Muscle layer of colon (tissue), 2 donors: Measurements from ENCODE around the gene PARP12.

Experiments used
- H3K27ac ChIP-seq: one replicate; pipeline ENCODE4 v1.7.0; 2013; ENCODE audit warnings: low read depth, mild to moderate bottlenecking, low read length, moderate library complexity
- H3K27me3 ChIP-seq, 2 donors: one replicate each; pipeline ENCODE4 v1.7.0; 2013; ENCODE audit warnings: low read length in 2 of 2, mild to moderate bottlenecking in 2 of 2; ENCODE audit not compliant: insufficient read depth in 2 of 2, control insufficient read depth in 1 of 2
- H3K36me3 ChIP-seq: one replicate; pipeline ENCODE4 v1.7.0; 2013; ENCODE audit warnings: mild to moderate bottlenecking, low read length; ENCODE audit not compliant: insufficient read depth
- H3K4me1 ChIP-seq: one replicate; pipeline ENCODE4 v1.7.0; 2013; ENCODE audit warnings: mild to moderate bottlenecking, low read length; ENCODE audit not compliant: insufficient read depth
- H3K4me3 ChIP-seq, 2 donors: one replicate each; pipeline ENCODE4 v1.7.0; 2013; ENCODE audit warnings: low read length in 2 of 2, low read depth in 1 of 2, mild to moderate bottlenecking in 1 of 2, moderate library complexity in 1 of 2
- H3K9ac ChIP-seq: one replicate; pipeline ENCODE4 v1.7.0; 2013; ENCODE audit warnings: low read length
- H3K9me3 ChIP-seq: one replicate; pipeline ENCODE4 v1.7.0; 2013; ENCODE audit warnings: mild to moderate bottlenecking, low read length
- donor health status: abdominal sarcoma.
- donor health status: Adenocarcinoma of cecum.

Gene PARP12

DNA sequence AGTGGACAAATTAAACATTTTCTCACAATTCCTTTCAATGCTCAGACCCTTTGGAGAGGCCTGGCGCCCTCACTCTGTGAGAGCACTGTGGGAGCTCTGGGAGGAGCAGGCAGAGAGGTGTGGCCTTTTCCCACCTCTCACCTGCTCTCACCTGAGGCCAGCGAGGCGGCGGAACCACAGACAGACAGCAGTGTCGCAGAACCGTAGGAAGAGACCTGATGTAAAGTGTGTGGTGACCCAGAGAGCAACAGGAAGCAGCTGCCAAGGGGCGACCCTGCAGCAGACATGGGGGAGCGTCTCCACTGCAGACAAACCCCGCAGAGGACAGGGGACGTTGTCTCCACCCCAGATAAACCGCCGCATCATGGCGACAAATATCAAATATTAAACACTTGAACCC is 15.6 kb upstream of the PARP12 start:
- Histone ChIP-seq H3K9ac (no peak overlapping the region), H3K36me3 (no peaks in the 10 kb centered on the region), H3K4me1 (no peaks in the 10 kb centered on the region), H3K4me3 (no peak overlapping the region), H3K9me3 (no peaks in the 10 kb centered on the region), H3K27me3 (no peaks in the 10 kb centered on the region), H3K27ac (no peak overlapping the region)

DNA sequence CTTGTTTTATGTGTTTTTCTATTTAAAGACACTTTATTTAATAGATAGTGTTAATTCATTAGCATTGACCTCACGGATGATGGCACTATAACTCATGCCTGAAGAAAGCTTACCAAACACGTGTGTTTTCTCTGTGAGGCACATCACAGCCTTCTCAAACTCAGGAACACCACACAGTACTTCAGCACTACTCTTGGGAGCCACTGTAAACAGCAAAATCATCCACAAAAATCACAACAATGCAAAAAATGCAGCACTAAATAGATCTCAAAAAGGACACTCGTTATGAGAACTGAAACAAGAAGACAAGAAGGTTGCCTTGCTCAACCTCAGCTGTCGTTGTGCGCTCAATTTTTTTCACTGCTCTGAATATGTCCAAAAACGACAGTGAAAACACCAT is 12.0 kb upstream of the PARP12 start:
- H3K9me3 ChIP-seq = no peaks in the 10 kb centered on the region
- H3K4me1 ChIP-seq = no peaks in the 10 kb centered on the region
- H3K27me3 ChIP-seq = no peaks in the 10 kb centered on the region
- H3K4me3 ChIP-seq = no peak overlapping the region
- H3K27ac ChIP-seq = no peak overlapping the region
- no peak overlapping the region for H3K9ac ChIP-seq
- no peaks in the 10 kb centered on the region for H3K36me3 ChIP-seq

DNA sequence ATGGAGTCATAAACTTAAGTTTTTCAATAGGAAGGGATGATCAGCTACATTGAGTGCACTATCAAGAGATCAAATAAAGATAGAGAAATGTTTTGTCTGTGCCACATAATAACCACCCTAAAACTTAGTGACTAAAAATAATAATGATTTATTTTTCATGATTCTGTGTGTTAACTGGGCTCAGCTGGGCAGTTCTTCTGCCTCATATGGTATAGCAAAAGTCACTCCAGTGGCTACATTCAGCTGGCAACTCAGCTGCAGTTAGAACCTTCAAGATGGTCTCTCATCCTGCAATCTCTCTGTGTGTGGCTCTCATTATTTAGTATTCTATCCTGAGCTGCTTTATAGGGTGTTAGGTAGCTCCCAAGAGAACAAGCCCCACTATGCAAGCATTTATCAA is 7.8 kb upstream of the PARP12 start:
- no peaks in the 10 kb centered on the region for H3K4me1 ChIP-seq
- no peak overlapping the region for H3K27ac ChIP-seq
- H3K9ac ChIP-seq = no peak overlapping the region
- H3K4me3 ChIP-seq = no peak overlapping the region
- H3K27me3 ChIP-seq = no peaks in the 10 kb centered on the region
- no peaks in the 10 kb centered on the region for H3K36me3 ChIP-seq
- H3K9me3 ChIP-seq = no peaks in the 10 kb centered on the region

DNA sequence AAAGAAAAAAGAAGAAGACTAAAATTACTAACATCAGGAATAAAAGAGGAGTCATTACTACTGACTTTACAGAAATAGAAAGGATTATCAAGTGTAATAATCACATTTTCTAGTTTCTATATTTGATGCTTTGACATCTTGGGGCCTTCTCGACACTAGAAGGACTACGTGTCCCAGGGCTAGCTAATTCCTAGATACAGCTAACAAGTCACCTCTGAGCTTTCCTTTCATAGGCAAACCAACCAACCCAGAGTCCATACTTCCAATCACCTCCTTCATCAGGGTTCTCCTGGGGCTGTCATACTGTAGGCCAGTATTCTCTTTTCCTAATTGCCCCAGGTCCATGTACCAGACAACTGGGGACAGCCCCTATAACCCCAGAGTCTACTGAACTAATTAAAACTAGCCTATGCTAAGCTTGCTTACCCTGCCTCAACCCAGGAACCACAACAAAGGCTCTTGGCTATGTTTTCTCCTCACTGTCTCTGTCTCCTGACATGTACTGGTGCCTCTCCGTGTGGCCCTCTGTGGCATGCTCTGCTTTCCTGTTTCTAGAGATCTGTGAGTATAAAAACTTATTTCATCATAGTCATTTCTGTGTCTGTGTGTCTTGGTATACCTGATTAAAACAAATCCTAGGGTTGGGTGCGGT is 6.7 kb upstream of the PARP12 start:
- H3K4me3 ChIP-seq = no peak overlapping the region
- no peaks in the 10 kb centered on the region for H3K9me3 ChIP-seq
- no peaks in the 10 kb centered on the region for H3K27me3 ChIP-seq
- no peaks in the 10 kb centered on the region for H3K36me3 ChIP-seq
- no peaks in the 10 kb centered on the region for H3K4me1 ChIP-seq
- H3K9ac ChIP-seq = no peak overlapping the region
- H3K27ac ChIP-seq = no peak overlapping the region

DNA sequence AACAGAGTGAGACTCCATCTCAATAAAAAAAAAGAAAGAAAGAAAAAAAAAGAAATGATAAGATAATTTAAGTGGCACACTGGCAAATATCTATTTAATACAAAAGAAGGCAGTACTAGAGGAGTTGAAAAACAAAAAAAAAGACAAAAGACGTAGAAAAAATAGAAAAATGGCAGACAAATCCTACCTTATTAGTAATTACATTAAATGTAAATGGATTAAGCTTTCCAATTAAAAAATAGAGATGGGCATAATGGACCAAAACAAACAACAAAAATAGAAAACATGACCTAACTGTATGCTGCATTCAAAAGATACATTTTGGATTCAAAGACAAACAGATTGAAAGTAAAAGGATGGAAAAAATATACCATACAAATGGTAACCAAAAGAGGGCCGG is 5.3 kb upstream of the PARP12 start:
- Histone ChIP-seq H3K4me3 (no peak overlapping the region), H3K4me1 (no peaks in the 10 kb centered on the region), H3K27me3 (no peaks in the 10 kb centered on the region), H3K9ac (no peak overlapping the region), H3K36me3 (no peaks in the 10 kb centered on the region), H3K27ac (no peak overlapping the region), H3K9me3 (no peaks in the 10 kb centered on the region)

DNA sequence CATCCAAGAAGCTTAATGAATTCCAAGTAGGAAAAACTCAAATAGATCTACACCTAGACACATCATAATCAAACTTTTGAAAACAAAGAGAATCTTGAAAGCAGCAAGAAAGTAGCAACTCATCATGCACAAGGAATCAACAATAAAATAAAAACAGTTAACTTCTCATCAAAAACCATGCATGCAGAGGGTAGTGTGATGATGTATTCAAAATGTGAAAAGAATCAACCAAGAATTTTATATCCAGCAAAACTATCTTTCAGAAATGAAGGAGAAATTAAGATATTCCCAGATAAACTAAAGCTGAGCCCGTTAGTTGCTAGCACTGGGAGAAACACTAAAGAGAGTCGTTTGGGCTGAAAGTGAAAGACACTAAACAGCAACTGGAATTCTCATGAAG is 4.3 kb upstream of the PARP12 start:
- Histone ChIP-seq H3K9ac (no peak overlapping the region), H3K9me3 (no peaks in the 10 kb centered on the region), H3K4me1 (no peaks in the 10 kb centered on the region), H3K27me3 (no peaks in the 10 kb centered on the region), H3K36me3 (no peaks in the 10 kb centered on the region), H3K4me3 (no peak overlapping the region), H3K27ac (no peak overlapping the region)

DNA sequence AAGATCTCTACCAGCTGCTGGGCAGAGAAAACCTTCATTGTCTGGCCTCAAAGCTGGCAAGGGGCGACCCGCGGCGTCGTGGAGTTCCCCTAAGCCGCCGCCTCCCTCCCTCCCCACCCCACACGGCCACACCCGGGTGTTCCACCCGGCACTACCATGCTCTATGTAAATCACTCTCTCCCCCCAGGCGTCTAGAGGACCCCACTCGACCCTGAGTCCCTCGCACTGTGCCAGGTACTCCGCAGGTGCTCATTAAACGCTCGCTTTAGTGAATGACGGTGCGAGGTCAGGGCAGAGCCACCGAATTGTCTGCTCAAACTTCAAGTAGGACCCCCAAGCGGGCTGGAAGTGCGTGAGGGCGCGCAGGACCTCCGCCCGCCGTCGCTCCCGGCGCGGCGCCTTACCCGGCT is 628 bp downstream of the PARP12 start:
- H3K9ac ChIP-seq = peak overlapping the region; percentile 60
- no peaks in the 10 kb centered on the region for H3K9me3 ChIP-seq
- no peaks in the 10 kb centered on the region for H3K36me3 ChIP-seq
- no peaks in the 10 kb centered on the region for H3K27me3 ChIP-seq
- peak overlapping the region; percentile 63 to 81 for H3K4me3 ChIP-seq
- peak overlapping the region; percentile 77 for H3K27ac ChIP-seq
- peaks cover 24% of the 10 kb centered on the region for H3K4me1 ChIP-seq

DNA sequence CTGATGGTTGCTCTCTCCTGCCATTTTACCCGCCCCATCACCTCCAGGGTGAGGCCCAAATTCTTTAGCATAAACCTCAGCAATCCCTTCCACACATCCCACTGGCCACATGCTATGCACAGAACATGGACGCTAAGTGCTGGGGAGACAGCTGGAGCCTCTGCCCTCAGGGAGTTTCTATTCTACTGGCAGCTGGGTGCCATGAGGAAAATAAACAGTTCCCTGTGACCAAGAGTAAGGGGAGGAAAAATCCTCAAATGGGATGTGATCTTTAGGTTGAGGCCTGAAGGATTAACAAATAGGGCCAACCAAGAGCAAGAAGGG is 1.2 kb downstream of the PARP12 start:
- peak overlapping the region; percentile 27 for H3K27ac ChIP-seq
- H3K4me3 ChIP-seq = peak overlapping the region in 1 of 2 donors; percentile 81

DNA sequence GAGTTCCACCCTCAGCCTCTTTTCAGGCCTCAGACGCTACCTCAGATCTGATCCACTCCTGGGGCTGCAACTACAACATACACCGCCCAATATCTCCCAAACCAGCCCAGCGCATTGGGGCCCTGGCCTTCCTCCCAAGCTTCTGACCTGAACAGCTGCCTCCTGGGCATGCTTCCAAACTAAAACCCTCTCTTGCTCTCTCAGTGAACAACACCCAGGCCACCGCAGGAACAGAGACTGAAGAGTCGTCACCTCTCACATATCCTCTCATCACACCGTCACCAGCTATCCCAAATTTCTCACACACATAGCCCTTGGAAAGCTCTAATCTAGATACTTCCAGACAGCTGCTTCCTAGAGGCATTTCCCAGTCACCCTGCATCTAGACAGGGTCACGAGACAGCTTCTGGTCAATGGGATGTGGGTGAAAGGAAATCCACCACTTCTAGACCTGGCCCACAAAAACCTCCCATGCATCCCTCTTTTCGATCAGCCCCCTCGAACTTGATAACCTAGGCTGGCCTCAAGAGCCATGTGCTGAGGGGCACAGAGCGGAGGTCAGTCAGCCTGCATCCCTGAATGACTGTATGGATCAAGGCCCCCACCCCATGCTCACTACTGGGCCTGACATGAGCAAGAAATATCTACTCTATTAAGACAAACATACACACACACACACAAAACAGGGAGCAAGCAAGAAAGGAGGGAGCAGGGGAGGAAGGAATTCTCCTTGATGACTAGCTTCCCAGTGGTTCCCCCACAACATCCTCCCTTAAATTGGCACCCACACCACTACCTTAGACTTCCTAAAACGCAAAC is 1.8 kb downstream of the PARP12 start:
- Histone ChIP-seq H3K27ac (no peak overlapping the region), H3K4me3 (peak overlapping the region in 1 of 2 donors; percentile 81), H3K36me3 (no peaks in the 10 kb centered on the region), H3K9me3 (no peaks in the 10 kb centered on the region), H3K4me1 (peaks cover 24% of the 10 kb centered on the region), H3K9ac (no peak overlapping the region), H3K27me3 (no peaks in the 10 kb centered on the region)

More for the DNA sequence above, 1.2 kb downstream of the PARP12 start:
- Histone ChIP-seq H3K4me1 (peaks cover 24% of the 10 kb centered on the region), H3K9me3 (no peaks in the 10 kb centered on the region), H3K27me3 (no peaks in the 10 kb centered on the region), H3K36me3 (no peaks in the 10 kb centered on the region), H3K9ac (peak overlapping the region; percentile 60)

DNA sequence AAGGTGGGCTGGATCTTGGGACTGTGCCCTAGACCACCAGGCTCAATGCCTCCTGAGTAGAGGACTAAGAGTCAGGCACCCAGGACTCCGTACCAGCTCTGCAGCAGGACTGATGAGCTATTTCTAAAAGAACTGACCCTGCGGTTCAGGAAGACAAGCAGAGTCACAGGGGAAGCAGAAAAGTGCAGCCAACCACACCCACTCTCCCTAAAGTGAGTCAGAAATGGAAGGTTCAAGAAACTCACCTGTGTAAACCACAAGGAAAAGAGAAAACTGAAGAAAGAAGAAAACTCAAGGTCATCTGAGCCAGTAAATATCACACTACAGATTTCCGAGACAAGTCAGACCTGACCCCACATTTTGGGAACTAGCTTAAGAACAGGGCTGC is 2.5 kb downstream of the PARP12 start:
- Histone ChIP-seq H3K4me1 (peaks cover 24% of the 10 kb centered on the region), H3K9me3 (no peaks in the 10 kb centered on the region), H3K27ac (no peak overlapping the region), H3K36me3 (no peaks in the 10 kb centered on the region), H3K9ac (no peak overlapping the region), H3K4me3 (no peak overlapping the region), H3K27me3 (no peaks in the 10 kb centered on the region)

DNA sequence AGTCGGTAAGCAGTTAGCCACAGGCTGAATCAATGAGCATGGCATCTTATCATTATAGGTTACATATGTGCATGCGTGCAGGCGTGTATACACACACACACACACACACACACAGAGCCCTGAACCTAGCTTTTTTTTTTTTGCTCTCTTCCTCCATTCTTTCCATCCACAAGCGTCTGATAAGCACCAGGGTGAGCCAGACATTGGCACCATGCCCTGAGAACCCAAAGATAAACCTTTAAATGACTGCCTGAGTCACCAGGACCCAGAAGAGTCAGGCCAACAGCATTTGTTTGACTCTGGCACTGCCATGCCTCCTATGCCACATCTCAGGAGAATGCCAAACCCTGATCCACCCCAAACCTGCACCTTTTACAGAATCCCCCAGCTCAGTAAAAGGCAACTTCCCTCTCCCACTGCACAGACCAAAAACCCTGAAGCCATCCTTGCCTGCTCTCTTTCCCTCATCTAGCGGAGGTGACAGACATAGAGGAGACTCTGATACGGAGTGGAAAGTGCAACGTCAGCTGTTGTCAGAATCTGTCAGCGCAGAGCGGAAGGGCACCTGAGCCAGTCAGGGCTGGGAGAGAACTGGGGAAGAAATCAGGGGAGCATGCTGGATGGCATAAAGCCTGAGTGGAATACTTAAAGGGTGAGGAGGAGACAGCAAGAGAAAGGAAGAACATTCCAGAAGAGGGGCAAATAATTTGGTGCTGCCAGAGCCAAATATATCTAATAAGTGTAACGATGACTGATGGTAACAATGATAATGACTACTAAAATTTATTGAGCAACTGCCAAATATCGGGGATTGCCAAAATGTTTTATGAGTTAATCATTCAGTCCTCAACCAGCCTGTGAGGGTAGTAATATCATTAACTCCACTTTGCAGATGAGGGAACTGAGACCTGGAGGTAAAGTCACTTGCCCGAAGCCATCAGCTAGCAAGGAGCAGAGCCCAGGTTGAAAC is 3.2 kb downstream of the PARP12 start:
- H3K9ac ChIP-seq = no peak overlapping the region
- H3K4me1 ChIP-seq = peaks cover 24% of the 10 kb centered on the region
- peaks cover 3% of the 10 kb centered on the region for H3K36me3 ChIP-seq
- H3K27me3 ChIP-seq = no peaks in the 10 kb centered on the region
- H3K27ac ChIP-seq = no peak overlapping the region
- no peaks in the 10 kb centered on the region for H3K9me3 ChIP-seq
- H3K4me3 ChIP-seq = no peak overlapping the region
